ENCODE results near the gene TBC1D32.
"Not testable (repeated sequence)": the region's sequence is repeated elsewhere in the genome, so short reads cannot be mapped to it uniquely, and the experiment has no call there.

The TBC1D32 gene

DNA sequence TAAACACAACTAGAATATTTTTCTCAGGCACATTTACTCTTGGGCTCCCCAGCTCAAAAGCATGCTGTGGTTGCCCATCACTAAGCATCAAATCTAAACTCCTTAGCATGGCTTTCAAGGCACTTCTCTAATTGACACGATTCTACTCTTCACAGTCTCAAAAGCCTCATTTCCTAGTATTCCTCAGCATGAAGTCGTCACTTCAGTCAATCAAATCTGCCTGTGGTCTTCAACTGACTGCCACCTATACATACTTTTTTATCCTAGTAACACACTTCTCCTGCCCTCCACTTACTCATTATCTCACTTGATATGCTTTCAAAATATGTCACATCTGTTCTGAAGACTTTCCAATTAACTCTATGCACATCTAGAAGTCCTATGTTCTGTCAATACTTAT is 110.3 kb downstream of the TBC1D32 start:
- DNase-seq (ENCODE audit: low read depth, low spot score): no peak

DNA sequence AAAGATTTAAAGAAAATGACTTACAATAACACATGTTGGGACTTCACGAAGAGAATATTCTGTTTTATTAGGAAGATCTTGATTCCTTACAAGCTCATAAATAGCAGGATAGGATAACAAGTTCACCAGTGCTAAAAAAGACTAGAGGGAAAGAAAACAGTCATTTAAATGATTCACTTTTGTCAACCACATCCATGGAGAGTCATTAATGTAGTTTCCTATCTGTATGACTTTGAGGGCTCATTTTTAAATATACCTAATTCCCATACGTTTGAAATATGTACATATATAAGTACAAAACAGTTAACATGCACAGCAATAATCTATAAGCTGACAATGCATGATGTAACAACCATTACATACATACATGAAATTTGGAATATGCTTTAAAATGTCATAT is 111.1 kb downstream of the TBC1D32 start:
- no peak for DNase-seq (ENCODE audit: low read depth, low spot score)

DNA sequence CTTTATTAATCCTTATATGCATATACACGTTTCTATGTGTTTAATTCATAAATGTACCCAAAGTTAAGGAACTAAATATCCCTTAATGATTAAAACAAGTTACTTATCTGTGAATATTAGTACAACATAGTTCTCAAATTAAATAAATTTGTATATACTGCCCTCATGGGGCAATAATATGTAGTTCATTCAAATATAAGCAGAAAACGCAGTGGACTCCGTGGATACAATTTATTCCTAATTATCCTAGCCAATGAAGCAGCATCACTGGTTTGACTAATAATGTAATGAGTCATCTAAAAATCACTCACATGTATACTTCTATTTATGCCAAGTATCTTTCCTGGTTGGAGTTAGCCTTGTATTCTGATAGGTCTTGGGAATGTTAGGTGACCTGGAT is 111.6 kb downstream of the TBC1D32 start:
- DNase-seq (ENCODE audit: low read depth, low spot score): no peak

DNA sequence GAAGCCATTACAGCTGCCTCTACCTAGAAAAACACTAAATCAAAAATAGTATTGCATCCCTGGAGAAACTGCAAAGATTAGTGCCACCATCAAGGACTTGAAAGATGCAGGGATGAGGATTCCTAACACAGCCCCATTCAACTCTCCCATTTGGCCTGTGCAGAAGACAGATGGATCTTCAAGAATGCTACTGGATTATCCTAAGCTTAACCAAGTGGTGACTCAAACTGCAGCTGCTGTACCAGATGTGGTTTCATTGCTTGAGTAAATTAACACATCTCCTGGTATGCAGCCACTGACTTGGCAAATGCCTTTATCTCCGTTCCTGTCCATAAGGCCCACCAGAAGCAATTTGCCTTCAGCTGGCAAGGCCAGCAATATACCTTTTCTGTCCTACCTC is 117.4 kb downstream of the TBC1D32 start:
- no peak for DNase-seq (ENCODE audit: low read depth, low spot score)

DNA sequence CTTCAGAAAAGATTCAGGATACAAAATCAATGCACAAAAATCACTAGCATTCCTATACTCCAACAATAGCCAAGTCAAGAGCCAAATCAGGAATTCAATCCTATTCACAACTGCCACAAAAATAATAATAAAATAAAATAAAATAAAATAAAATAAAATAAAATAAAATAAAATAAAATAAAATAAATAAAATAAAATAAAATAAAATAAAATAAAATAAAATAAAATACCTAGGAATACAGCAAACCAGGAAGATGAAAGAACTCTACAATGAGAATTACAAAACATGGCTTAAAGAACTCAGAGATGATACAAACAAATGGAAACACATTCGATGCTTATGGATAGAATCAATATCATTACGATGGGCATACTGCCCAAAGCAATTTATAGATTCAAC is 120.9 kb downstream of the TBC1D32 start:
- DNase-seq (ENCODE audit: low read depth, low spot score): not testable (repeated sequence)

DNA sequence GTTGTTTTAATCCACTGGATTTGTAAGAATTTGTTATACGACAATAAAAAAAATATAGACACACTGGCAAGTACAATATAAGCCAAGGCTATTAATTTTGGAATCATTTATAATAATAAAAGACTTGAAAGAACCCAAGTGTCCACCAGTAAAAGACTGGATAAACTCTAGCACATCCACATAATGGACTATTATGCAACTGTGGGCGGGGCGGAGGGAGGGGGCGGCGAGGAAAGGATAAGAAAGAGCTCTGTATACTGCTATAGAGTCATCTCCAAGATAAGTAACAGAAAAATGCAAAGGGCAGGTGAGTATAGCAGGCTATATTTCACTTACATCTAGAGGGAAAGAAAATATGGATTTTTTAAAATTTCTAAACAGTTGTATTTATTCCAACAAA is 123.3 kb downstream of the TBC1D32 start:
- DNase-seq (ENCODE audit: low read depth, low spot score): no peak

DNA sequence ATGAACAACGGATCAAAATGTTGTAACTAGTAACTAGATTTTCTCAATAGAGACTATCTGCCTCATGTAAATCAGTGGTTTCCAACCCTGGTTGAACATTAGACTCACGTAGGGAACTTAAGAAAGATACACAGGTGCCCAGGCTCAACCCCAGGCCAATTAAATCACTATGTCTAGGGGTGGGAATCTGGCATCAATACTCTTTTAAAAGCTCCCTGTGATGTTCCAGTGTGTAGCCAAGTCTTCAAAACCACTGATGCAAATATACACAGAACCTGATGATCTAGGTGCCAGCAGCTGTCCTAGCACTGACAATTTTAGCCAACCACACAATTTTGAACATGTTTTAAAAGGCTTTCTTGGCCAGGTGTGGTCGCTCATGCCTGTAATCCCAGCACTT is 128.7 kb downstream of the TBC1D32 start:
- no peak for DNase-seq (ENCODE audit: low read depth, low spot score)

DNA sequence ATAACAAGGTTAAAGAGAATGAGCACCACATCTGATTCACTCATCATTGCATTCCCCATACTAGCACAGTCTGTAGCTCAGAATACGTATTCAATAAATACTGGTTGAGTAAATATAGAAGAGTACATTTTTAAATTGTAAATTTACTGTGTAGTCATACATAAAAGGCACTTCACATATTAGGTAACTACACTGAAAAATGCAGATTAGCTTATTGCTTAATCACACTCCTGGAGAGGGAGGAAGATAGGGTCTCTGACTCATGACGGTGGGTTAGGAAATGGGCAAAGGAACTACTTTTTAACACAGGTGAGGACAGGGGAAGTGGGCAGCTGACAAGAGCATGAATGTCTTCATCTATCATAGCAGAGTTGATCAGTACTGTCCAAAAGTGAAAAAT is 133.2 kb downstream of the TBC1D32 start:
- DNase-seq (ENCODE audit: low read depth, low spot score): no peak

DNA sequence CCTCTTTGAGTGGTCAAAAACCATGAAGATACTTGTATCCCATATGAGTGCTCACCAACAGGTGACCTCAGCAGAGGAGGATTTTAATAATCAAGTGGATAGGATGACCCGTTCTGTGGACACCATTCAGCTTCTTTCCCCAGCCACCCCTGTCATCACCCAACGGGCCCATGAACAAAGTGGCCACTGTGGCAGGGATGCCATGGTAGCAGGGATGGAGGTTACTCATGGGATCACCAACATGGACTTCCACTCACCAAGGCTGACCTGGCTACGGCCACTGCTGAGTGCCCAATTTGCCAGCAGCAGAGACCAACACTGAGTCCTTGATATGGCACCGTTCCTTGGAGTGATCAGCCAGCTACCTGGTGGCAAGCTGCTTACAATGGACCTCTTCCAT is 138.2 kb downstream of the TBC1D32 start:
- not testable (repeated sequence) for DNase-seq (ENCODE audit: low read depth, low spot score)

DNA sequence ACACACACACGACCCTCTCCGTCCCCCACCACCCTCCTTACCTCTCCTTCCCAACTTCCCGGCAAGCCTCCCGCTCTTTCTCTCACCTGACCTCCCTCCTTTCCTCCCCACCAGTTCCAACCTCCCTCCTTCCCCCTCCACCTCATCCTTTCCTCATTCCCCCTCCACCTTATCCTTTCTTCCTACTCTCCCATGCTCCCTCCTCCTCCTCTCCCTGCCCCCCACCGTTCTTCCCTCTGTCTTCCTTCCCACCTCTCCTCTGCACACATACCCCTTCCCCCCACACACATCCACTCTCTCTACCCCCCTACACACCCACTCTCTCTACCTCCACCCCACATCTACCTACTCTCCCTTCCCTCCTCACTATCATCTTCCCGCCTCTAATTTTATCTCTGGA is 144.2 kb downstream of the TBC1D32 start:
- DNase-seq (ENCODE audit: low read depth, low spot score): no peak

DNA sequence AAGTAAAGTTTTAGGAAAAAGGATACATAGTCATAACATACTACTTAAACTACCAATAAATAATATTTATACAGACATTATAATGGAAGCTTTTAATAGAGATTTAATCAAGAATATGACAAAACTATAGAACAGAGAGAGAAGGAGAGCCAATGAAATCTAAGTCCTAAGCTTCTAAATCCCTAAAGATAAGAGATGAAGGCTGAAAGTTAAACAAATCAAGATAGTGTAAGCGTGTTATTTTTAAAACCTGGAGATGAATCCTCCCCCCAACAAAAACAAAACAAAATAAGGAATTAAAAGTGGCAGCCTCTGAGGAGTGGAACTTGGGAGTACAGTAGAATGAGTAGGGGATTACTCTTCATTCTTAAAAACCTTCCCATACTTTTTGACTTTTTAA is 145.9 kb downstream of the TBC1D32 start:
- no peak for DNase-seq (ENCODE audit: low read depth, low spot score)

DNA sequence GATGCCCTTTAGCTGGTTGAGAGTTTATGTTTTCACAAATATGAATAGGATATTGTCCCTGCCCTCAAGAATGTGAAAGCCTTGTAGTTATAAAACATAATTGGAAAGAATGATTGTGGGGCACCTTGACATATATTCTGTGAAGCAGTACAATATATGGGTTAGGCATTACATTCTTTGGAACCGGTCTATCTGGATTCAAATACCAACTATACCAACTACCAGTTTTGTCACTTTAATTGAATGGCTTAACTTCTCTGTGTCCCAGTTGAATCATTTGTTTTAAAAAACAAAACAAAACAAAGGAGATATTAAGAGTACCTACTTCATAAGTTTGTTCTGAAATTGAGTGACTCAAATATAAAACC is 146.5 kb downstream of the TBC1D32 start:
- no peak for DNase-seq (ENCODE audit: low read depth, low spot score)

DNA sequence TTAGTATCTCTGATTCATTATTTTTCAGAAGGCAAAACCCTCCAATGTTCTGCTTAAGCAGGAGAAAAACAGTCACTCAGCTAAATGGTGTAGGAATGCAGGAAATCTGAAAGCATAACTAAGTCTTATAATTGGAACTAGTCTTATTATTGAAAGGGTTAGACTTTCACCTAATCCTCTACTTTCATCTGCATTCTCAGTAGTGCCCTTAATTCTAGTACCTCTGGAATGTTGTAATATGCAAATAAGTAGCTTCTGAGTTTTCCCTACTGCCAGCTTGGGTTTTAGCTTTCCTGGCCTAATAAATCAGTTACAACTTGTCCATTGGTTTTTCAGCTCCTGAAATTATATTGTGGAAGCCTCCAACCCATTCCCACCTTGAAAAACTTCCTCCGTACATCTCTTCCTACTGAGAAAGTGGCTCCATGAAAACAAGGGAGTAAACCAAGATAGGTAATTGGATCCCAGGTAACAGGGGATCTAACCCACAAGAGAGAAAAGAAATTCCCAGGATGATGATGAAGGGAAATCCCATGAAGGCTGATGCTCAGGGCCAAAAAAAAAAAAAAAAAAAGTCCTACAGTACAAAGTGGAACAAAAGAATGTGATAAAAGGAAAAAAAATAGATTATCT is 147.0 kb downstream of the TBC1D32 start:
- DNase-seq (ENCODE audit: low read depth, low spot score): no peak

DNA sequence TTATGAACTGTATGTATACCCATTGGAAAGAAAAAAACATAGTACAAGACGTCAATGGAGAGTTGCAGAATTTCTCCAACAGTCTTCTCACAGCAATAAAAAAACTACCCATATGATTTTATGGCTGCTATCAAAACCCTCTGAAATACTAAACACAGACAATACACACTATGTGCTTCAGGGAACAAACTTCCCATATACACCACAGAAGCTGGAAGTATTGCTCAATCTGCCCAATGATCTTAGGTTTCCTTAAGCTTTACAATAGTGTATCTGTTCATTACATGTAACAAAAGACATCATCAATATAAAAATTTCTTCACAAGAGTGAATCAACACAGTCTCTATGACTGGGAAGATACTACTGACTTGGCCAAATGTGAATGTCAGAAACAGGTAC is 150.5 kb downstream of the TBC1D32 start:
- no peak for DNase-seq (ENCODE audit: low read depth, low spot score)

DNA sequence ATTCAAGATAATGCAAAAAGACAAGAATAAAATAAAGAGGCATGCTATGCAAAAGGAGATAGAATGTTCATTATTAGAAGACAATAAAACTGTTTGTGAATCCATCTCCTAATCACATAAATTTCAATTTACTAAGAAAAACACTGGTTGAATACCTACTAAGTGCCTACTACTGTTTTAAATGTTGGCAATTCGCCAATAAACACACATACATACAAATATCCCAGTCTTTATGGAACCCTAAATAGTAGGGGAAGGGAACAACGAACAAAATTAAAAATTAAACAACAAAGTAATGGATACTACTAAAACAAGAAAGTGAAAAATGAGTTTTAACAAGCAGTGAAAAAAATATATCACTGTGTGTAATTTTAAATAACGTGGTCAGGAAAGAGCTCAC is 158.5 kb downstream of the TBC1D32 start:
- no peak for DNase-seq (ENCODE audit: low read depth, low spot score)

DNA sequence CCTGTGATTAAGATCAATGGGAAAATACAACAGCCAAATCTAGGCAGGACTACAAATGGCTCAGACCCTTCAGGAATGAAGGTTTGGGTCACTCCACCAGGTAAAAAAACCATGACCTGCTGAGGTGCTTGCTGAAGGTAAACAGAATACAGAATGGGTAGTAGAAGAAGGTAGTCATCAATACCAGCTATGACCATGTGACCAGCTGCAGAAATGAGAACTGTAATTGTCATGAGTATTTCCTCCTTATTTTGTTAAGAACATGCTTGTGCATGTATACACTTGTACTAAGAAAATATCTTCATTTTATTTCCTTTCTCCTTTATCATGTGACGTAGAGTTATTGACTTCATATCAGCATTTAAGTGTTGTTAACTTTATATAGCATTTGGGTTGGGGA is 161.8 kb downstream of the TBC1D32 start:
- not testable (repeated sequence) for DNase-seq (ENCODE audit: low read depth, low spot score)

DNA sequence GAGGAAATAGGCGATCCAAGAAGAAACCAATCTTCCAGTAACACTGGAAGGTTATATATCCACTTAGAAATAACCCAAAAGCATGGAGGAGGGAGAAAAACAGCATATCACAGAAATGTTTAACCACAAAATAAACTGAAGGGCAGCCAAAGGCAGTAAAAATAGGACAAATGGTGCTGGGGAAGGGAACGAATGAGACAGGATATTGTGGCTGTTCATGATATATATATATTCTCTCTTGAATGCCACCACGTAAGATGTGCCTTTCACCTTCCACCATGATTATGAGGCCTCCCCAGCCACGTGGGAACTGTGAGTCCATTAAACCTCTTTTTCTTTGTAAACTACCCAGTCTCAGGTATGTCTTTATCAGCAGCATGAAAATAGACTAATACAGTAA is 162.4 kb downstream of the TBC1D32 start:
- no peak for DNase-seq (ENCODE audit: low read depth, low spot score)

DNA sequence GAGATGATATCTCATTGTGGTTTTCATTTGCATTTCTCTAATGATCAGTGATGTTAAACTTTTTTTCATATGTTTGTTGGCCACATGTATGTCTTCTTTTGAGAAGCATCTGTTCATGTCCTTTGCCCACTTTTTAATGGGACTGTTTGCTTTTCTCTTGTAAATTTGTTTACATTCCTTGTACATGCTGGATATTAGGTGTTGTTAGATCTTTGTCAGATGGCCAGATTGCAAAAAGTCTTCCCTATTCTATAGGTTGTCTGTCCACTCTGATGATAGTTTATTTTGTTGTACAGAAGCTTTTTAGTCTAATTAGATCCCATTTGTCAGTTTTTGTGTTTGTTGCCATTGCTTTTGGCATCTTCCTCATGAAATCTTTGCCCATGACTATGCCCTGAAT is 172.4 kb downstream of the TBC1D32 start:
- no peak for DNase-seq (ENCODE audit: low read depth, low spot score)

DNA sequence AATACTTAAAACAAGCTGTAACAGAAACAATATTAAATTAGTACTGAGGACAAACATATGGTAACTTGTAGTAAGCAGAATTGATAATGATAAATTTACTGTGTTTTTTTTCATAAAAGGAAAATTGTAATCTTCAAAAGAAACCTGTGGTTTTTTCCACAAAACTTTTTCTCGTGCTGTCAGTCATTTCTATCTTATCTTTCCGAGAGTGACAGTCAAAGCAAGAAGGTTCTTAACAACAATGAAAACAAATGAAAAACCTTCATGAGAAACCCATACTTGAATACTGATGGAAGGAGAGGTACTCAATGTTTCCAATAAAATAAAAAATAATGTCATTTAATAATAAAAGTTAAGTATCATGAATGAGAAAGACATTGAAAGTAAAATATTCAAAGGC is 174.0 kb downstream of the TBC1D32 start:
- DNase-seq (ENCODE audit: low read depth, low spot score): no peak

DNA sequence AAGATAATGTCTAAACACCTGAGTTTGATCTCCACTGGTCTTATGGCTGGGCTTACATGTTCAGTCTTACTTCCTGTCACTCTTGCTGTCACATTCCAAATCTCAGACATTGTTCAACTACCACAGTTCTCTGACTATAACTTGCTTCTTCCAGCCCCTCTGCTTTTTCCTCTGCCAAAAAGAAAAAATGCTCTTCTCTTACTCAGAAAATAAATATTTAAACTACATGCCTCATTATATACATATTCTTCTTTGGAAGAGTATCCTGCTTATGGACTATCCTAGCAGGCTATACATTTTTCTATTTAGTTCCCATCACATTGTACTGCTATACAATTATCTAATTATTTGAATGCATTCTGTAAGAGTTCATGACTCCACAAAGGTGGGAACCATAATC is 175.4 kb downstream of the TBC1D32 start:
- no peak for DNase-seq (ENCODE audit: low read depth, low spot score)

DNA sequence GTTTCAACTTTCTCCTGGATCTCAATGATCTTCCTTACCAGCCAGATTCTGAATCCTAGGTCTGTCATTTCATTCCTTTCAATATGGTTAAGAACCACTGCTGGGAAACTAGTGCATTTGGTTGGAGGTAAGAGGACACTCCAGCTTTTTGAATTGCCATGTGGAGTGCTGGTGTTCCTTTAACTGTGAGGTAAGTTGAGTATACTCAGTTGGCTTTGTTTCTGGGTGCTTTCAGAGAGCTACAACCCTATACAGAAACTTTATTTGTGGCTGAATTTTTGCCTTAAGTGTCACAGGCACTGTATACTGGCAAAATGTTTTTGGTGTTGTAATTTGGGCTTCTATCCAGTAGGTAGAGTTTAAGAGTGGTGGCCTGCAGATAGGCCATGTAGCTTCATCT is 175.8 kb downstream of the TBC1D32 start:
- DNase-seq (ENCODE audit: low read depth, low spot score): no peak

DNA sequence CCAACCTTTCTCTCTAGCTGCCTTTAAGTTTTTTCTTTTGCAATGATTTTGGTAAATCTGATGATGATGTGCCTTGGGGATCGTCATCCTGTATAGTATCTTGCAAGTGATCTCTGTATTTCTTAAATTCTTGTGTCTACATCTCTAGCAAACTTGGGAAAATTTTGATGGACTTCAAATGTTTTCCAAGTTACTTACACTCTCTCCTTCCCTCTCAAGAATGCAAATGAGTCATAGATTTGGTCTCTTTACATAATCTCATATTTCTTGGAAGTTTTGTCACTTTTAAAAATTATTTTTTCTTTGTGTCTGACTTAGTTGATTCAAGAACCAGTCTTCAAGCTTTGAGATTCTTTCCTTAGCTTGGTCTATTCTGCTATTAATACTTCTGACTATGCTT is 176.4 kb downstream of the TBC1D32 start:
- DNase-seq (ENCODE audit: low read depth, low spot score): no peak

DNA sequence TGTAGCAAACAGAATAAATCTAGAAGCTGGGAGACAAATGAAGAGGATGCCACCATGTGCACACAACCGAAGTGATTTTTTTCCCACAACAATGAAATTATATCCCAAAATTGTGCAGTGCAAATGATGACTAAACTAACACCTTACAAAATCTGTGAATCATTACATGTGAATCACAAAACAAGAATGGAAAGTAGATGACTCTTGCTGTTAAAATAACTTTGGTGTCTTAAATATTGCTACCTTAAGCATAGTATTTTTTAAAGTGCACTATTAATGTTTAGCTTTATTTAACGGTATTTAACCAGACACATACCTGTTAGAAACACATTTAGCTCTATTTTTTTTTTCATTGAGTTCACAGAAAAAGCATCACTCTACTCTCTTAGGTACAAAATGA is 190.8 kb downstream of the TBC1D32 start:
- DNase-seq (ENCODE audit: low read depth, low spot score): no peak

DNA sequence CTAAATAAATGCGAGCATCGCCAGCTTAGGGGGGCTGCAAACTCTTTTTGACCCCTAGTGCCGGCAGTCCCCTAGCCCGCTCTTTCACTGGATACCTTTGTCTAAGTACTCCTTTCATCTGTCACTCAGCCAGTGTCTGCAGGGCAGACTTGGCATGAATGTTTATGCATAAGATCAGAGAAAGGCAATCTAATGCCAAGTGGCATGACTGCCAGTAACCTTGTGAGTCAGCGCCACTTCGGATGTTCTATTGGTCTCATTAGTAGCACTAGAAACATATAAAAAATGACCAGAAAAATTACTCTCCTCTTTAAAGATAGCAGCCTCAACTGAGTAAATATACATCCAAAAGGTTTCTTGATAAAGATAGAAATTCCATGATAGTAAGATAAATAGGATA is 192.2 kb downstream of the TBC1D32 start:
- DNase-seq (ENCODE audit: low read depth, low spot score): no peak

DNA sequence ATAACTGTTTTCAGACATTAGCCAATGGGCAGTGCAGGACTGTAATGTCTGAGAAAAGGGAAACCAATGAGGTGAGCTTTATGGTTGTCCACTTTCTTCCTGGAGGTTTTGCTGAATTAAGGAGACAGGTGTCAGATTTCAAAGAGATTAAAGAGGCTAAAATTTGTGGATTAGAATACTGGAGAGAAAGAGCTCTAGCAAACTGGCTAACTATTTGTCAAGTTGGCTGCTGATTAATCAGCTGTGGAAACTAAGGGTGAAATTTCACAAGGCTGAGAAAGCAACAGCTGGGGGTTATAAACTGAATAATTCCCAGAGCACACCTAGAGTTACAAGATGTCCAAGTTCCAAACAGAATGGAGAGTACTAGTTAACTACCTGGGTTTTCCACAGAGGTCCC is 198.9 kb downstream of the TBC1D32 start:
- DNase-seq (ENCODE audit: low read depth, low spot score): no peak

Data from brain pericyte (primary cell).